ENCODE results near the gene GYS1. TPM values are rescaled to one million over a fixed set of nuclear protein-coding genes. Genes with fewer than 3 reads are reported as not detected.

Gene GYS1
- polyA plus RNA-seq, 1 experiment: 19.5 TPM

- peak overlapping the region; percentile 34 for H3K27ac ChIP-seq (ENCODE audit: low read depth, low read length)
- no peaks in the 10 kb centered on the region for H3K9me3 ChIP-seq (ENCODE audit: control insufficient read depth, insufficient read depth, low read length)
- H3K4me3 ChIP-seq (ENCODE audit: low read depth, low read length): peak overlapping the region; percentile 95
- ChIA-PET POLR2A (interaction anchor here (0.7 to 3.0 kb wide), 9 partner anchors 15 to 375 kb away, joined by 3 to 22 read pairs (median 4); partner anchors contain the start of genes FTL, PPP1R15A, RPL18 and SPHK2), CTCF (interaction anchor here (0.6 to 3.0 kb wide), 25 partner anchors 8 to 268 kb away, joined by 3 to 61 read pairs (median 7); partner anchors contain the start of genes CGB7 and LHB)
- TF ChIP-seq, protein P1, sequence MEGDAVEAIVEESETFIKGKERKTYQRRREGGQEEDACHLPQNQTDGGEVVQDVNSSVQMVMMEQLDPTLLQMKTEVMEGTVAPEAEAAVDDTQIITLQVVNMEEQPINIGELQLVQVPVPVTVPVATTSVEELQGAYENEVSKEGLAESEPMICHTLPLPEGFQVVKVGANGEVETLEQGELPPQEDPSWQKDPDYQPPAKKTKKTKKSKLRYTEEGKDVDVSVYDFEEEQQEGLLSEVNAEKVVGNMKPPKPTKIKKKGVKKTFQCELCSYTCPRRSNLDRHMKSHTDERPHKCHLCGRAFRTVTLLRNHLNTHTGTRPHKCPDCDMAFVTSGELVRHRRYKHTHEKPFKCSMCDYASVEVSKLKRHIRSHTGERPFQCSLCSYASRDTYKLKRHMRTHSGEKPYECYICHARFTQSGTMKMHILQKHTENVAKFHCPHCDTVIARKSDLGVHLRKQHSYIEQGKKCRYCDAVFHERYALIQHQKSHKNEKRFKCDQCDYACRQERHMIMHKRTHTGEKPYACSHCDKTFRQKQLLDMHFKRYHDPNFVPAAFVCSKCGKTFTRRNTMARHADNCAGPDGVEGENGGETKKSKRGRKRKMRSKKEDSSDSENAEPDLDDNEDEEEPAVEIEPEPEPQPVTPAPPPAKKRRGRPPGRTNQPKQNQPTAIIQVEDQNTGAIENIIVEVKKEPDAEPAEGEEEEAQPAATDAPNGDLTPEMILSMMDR (IDR thresholded peaks at IDR 0.05; ENCODE audit: low read depth, low read length): no peak
- DNase-seq (ENCODE audit: low read depth, low spot score): no peak
- H3K27me3 ChIP-seq (ENCODE audit: control insufficient read depth, insufficient read depth, low read length): no peaks in the 10 kb centered on the region
Observed at GRCh38 chr19:48994035-48994386, 902 bp upstream of the GYS1 start.

GRCh38 chr19:48992581-48993174 is 431 bp downstream of the GYS1 start:
- ChIA-PET CTCF (interaction anchor here (0.5 to 3.0 kb wide), 19 partner anchors 9 to 197 kb away, joined by 3 to 61 read pairs (median 5); partner anchors contain the start of genes BCAT2 and CGB7), POLR2A (interaction anchor here (0.7 to 3.0 kb wide), 17 partner anchors 9 to 373 kb away, joined by 3 to 22 read pairs (median 4); partner anchors contain the start of genes CGB7, FTL, LIN7B and PPP1R15A)
- TF ChIP-seq, protein P1 (IDR thresholded peaks at IDR 0.05; ENCODE audit: low read depth, low read length): no peak
- H3K4me3 ChIP-seq (ENCODE audit: low read depth, low read length): peak overlapping the region; percentile 96
- no peaks in the 10 kb centered on the region for H3K27me3 ChIP-seq (ENCODE audit: control insufficient read depth, insufficient read depth, low read length)
- peak overlapping the region; percentile 68 for H3K27ac ChIP-seq (ENCODE audit: low read depth, low read length)
- DNase-seq (ENCODE audit: low read depth, low spot score): no peak
- H3K9me3 ChIP-seq (ENCODE audit: control insufficient read depth, insufficient read depth, low read length): no peaks in the 10 kb centered on the region

DNA sequence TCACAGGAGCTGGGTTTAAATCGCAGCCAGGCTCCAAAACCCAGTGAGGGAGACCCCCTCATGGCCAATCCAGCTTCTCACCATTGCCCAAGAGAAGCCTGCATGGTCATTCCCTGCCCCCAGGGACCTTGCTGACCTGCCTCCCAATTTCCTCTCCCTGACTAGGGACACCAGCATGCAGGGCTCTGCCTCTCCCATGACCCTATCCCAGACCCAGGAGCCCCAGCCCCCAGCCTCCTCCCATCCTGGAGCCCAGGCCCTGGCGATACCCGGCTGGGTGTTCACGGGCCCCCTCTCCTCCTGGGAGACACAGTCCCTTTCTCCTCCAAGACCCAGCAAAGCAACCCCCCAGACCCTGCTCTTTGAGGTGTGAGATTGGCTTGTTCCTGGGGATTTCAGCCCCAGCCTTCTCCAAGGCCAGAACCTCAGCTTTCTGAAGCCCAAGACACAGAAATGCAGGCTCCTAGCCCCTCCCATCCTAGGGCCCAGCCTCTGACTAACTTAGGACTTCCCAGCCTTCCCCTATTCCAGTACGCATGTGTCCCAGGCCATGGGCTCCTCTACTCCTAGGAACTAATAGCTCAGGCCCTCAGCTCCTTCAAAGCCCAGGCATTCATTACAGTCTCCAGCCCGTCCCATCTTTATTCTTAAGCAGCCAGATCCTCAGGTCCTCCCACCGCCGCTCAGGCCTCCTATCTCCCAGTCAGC is 1.1 kb downstream of the GYS1 start:
- no peaks in the 10 kb centered on the region for H3K27me3 ChIP-seq (ENCODE audit: control insufficient read depth, insufficient read depth, low read length)
- DNase-seq (ENCODE audit: low read depth, low spot score): peak; percentile 62
- H3K4me3 ChIP-seq (ENCODE audit: low read depth, low read length): peak overlapping the region; percentile 96
- ChIA-PET POLR2A (interaction anchor here (0.5 to 3.0 kb wide), 8 partner anchors 13 to 119 kb away, joined by 3 to 22 read pairs (median 8); partner anchors contain the start of genes FTL and PPP1R15A), CTCF (interaction anchor here (0.5 to 3.0 kb wide), 11 partner anchors 9 to 204 kb away, joined by 3 to 61 read pairs (median 4); no protein-coding TSS in a partner anchor)
- H3K27ac ChIP-seq (ENCODE audit: low read depth, low read length): peak overlapping the region; percentile 68
- TF ChIP-seq, protein P1 (IDR thresholded peaks at IDR 0.05; ENCODE audit: low read depth, low read length): no peak
- H3K9me3 ChIP-seq (ENCODE audit: control insufficient read depth, insufficient read depth, low read length): no peaks in the 10 kb centered on the region

- POLR2A ChIA-PET: interaction anchor here (0.7 to 3.0 kb wide), 4 partner anchors 12 to 118 kb away, joined by 3 to 22 read pairs (median 6); partner anchors contain the start of genes FTL and PPP1R15A
- CTCF ChIA-PET: interaction anchor here (1.0 to 3.0 kb wide), 5 partner anchors 9 to 203 kb away, joined by 3 to 61 read pairs (median 4); no protein-coding TSS in a partner anchor
- DNase-seq (ENCODE audit: low read depth, low spot score): no peak
- no peaks in the 10 kb centered on the region for H3K27me3 ChIP-seq (ENCODE audit: control insufficient read depth, insufficient read depth, low read length)
- TF ChIP-seq, protein P1 (IDR thresholded peaks at IDR 0.05; ENCODE audit: low read depth, low read length): no peak
- no peak overlapping the region for H3K27ac ChIP-seq (ENCODE audit: low read depth, low read length)
- H3K9me3 ChIP-seq (ENCODE audit: control insufficient read depth, insufficient read depth, low read length): no peaks in the 10 kb centered on the region
- peak overlapping the region; percentile 96 for H3K4me3 ChIP-seq (ENCODE audit: low read depth, low read length)
Observed at GRCh38 chr19:48991011-48991609, 2.0 kb downstream of the GYS1 start.

All from AG04450 (cell line).